ENCODE results near the gene AATF. TPM values are rescaled to one million over a fixed set of nuclear protein-coding genes. Genes with fewer than 3 reads are reported as not detected.

Gene AATF
- total and polyA plus RNA-seq, 2 experiments from 2014 or later: 35.6 to 48.1 TPM

DNA sequence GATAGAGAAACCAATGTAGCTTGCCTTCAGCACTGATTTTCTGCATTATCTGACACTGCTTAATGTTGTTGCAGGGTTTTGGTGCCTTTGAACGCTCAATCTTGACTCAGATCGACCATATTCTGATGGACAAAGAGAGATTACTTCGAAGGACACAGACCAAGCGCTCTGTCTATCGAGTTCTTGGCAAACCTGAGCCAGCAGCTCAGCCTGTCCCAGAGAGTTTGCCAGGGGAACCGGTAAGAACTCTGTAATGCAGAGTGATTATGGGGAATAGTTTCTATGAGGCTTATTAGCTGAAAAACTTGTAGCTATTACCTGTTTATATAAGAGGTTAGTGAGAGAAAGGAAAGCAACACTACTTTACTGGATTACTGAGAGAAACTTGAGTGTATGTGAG, 40.4 kb downstream of the AATF start:
- H3K4me3 ChIP-seq: no peak overlapping the region
- no peak overlapping the region for H2AFZ ChIP-seq
- H3K27ac ChIP-seq: no peak overlapping the region
- 82 to 84% methylated on average over 6 of the region's 6 CpGs for WGBS, 2 experiments (ENCODE audit: low coverage in 1 of 2, low lambda C conversion rate in 2 of 2, missing lambda C conversion rate in 2 of 2)
- in situ Hi-C loops (cut with MboI): no loop called here
- no peaks in the 10 kb centered on the region for H3K9me3 ChIP-seq (ENCODE audit: low read depth)
- H3K79me2 ChIP-seq (ENCODE audit: insufficient read depth): no peaks in the 10 kb centered on the region; the same call in 1 of the 2 replicates
- H3K4me2 ChIP-seq (ENCODE audit: unreplicated experiment): no peak overlapping the region
- peaks cover 4% of the 10 kb centered on the region for H3K4me1 ChIP-seq (ENCODE audit: insufficient read depth)
- peaks cover 28% of the 10 kb centered on the region for H3K36me3 ChIP-seq (ENCODE audit: low read depth)
- no peak for DNase-seq
- no peak for TF ChIP-seq EZH2phosphoT487 (IDR thresholded peaks at IDR 0.05; ENCODE audit: insufficient read depth, low read depth)
- H3F3A ChIP-seq (ENCODE audit: insufficient read depth): peaks cover 8% of the 10 kb centered on the region
- H4K20me1 ChIP-seq (ENCODE audit: insufficient read depth): no peaks in the 10 kb centered on the region
- H3K27me3 ChIP-seq (replicated peaks; ENCODE audit: insufficient read depth): no peaks in the 10 kb centered on the region
- no peak overlapping the region for H3K9ac ChIP-seq
- no peaks in the 10 kb centered on the region for H3K9me2 ChIP-seq (ENCODE audit: insufficient read depth)

DNA sequence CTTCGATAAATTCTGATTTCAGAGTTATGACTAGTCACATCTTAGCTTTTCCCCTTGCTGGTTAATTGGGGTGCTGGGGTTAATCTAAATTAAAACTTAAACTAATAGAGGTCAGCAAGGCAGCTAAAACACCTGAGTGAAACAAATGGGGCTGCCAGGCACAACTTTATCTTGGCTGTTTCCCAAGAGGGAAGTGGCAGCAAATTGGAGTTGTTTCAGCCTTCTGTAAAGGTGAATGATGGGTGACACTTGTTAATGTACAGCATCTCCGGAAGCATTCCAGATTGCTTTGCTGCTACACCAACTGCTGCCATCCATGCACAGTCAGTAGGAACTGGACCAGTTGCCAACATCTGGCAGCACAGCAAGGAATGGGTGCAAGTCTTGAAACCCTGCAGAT, 43.9 kb downstream of the AATF start:
- Histone ChIP-seq H3K9me2 (ENCODE audit: insufficient read depth) (no peaks in the 10 kb centered on the region), H3F3A (ENCODE audit: insufficient read depth) (peaks cover 18% of the 10 kb centered on the region), H2AFZ (no peak overlapping the region), H3K4me1 (ENCODE audit: insufficient read depth) (peaks cover 6% of the 10 kb centered on the region), H3K9me3 (ENCODE audit: low read depth) (no peaks in the 10 kb centered on the region), H3K36me3 (ENCODE audit: low read depth) (peaks cover 51% of the 10 kb centered on the region), H3K79me2 (ENCODE audit: insufficient read depth) (no peaks in the 10 kb centered on the region; the same call in 1 of the 2 replicates), H3K27ac (no peak overlapping the region), H3K4me3 (no peak overlapping the region), H4K20me1 (ENCODE audit: insufficient read depth) (no peaks in the 10 kb centered on the region), H3K27me3 (replicated peaks; ENCODE audit: insufficient read depth) (no peaks in the 10 kb centered on the region), H3K4me2 (ENCODE audit: unreplicated experiment) (no peak overlapping the region), H3K9ac (no peak overlapping the region)
- TF ChIP-seq EZH2phosphoT487 (IDR thresholded peaks at IDR 0.05; ENCODE audit: insufficient read depth, low read depth): no peak
- no peak for TF ChIP-seq EZH2 (IDR thresholded peaks at IDR 0.05; ENCODE audit: insufficient read depth, poor library complexity, severe bottlenecking)
- in situ Hi-C loops (cut with MboI): no loop called here
- WGBS, 2 experiments (ENCODE audit: low coverage in 1 of 2, low lambda C conversion rate in 2 of 2, missing lambda C conversion rate in 2 of 2): 89 to 93% methylated on average over 2 of the region's 2 CpGs
- no peak for DNase-seq

DNA sequence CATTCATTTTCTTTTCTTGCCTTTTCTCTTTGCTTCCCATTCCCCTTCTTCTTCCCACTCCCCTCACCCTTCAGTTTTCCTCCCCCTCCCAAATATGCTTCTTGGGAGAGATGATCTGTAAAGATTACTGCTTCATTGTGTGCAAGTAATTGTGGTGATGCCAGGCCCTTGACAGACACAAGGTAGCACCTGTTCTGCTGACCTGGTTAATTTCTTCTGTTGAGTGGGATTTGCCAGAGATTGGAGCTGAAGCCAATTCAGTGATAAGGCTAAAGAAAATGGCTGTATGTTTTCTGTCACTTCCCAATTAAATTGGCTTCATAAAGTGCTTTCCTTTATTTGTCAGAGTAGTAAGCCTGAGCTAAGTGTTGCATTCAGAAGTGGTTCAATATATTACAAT, 44.5 kb downstream of the AATF start:
- in situ Hi-C loops (cut with MboI): no loop called here
- Histone ChIP-seq H4K20me1 (ENCODE audit: insufficient read depth) (no peaks in the 10 kb centered on the region), H3K4me3 (no peak overlapping the region), H3K79me2 (ENCODE audit: insufficient read depth) (no peaks in the 10 kb centered on the region; the same call in 1 of the 2 replicates), H3K27ac (no peak overlapping the region), H3F3A (ENCODE audit: insufficient read depth) (peaks cover 18% of the 10 kb centered on the region), H2AFZ (no peak overlapping the region), H3K9me3 (ENCODE audit: low read depth) (no peaks in the 10 kb centered on the region), H3K36me3 (ENCODE audit: low read depth) (peaks cover 52% of the 10 kb centered on the region), H3K4me2 (ENCODE audit: unreplicated experiment) (no peak overlapping the region), H3K27me3 (replicated peaks; ENCODE audit: insufficient read depth) (no peaks in the 10 kb centered on the region), H3K9me2 (ENCODE audit: insufficient read depth) (no peaks in the 10 kb centered on the region), H3K4me1 (ENCODE audit: insufficient read depth) (peaks cover 6% of the 10 kb centered on the region), H3K9ac (no peak overlapping the region)
- DNase-seq: no peak
- TF ChIP-seq EZH2 (IDR thresholded peaks at IDR 0.05; ENCODE audit: insufficient read depth, poor library complexity, severe bottlenecking) (no peak), EZH2phosphoT487 (IDR thresholded peaks at IDR 0.05; ENCODE audit: insufficient read depth, low read depth) (no peak)

DNA sequence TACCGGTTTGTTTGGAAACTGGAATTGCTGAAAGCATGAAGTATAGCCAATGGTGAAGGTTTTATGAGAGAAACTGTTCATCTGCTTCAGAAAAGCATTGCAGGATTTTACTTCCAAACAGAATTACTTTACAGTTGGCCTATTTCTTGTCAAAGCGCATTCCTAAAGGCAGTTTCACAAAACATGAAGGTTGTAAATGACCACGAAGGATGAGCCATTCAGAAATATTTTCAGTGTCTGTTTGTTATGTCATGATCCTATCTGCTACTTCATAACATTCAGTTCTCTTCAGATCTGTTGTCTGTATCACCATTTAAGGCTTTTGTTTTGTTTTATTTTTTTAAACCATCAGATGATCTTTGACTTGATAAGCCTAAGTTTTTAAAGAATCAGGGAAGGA, 45.7 kb downstream of the AATF start:
- TF ChIP-seq EZH2phosphoT487 (IDR thresholded peaks at IDR 0.05; ENCODE audit: insufficient read depth, low read depth) (no peak), EZH2 (IDR thresholded peaks at IDR 0.05; ENCODE audit: insufficient read depth, poor library complexity, severe bottlenecking) (no peak)

DNA sequence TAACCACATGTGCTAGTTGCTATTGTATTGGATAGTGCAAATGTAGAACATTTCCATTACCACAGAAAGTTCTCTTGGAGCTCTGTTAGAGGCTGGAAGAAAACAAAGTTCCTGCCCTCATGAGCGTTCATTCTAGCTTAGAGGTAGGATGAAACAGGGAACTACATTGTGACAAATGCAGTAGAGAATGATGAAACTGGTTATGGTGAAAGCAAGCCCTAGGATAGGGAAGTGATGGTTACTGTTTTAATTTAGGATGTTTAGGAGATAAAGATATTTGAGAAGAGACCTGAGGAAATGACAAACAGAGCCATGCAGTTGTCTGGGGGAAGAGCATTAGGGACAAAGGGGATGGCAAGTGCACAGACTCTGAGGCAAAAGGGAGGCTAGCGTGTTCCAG, 50.7 kb downstream of the AATF start:
- Histone ChIP-seq H3K4me1 (ENCODE audit: insufficient read depth) (no peaks in the 10 kb centered on the region), H3K9ac (no peak overlapping the region), H3K36me3 (ENCODE audit: low read depth) (peaks cover 56% of the 10 kb centered on the region), H3K27me3 (replicated peaks; ENCODE audit: insufficient read depth) (no peaks in the 10 kb centered on the region), H2AFZ (no peak overlapping the region), H3K27ac (no peak overlapping the region), H3K9me2 (ENCODE audit: insufficient read depth) (no peaks in the 10 kb centered on the region), H3K4me2 (ENCODE audit: unreplicated experiment) (no peak overlapping the region), H3F3A (ENCODE audit: insufficient read depth) (peaks cover 7% of the 10 kb centered on the region; the same call in 1 of the 2 replicates), H3K4me3 (no peak overlapping the region), H3K79me2 (ENCODE audit: insufficient read depth) (no peaks in the 10 kb centered on the region), H3K9me3 (ENCODE audit: low read depth) (no peaks in the 10 kb centered on the region), H4K20me1 (ENCODE audit: insufficient read depth) (no peaks in the 10 kb centered on the region)
- DNase-seq: no peak
- in situ Hi-C loops (cut with MboI): no loop called here
- TF ChIP-seq EZH2phosphoT487 (IDR thresholded peaks at IDR 0.05; ENCODE audit: insufficient read depth, low read depth): no peak
- 98 to 100% methylated on average over 2 of the region's 2 CpGs for WGBS, 2 experiments (ENCODE audit: low coverage in 1 of 2, low lambda C conversion rate in 2 of 2, missing lambda C conversion rate in 2 of 2)

More for the DNA sequence above, 45.7 kb downstream of the AATF start:
- no peaks in the 10 kb centered on the region for H3K27me3 ChIP-seq (replicated peaks; ENCODE audit: insufficient read depth)
- in situ Hi-C loops (cut with MboI): no loop called here
- no peak overlapping the region for H3K4me2 ChIP-seq (ENCODE audit: unreplicated experiment)
- WGBS, 2 experiments (ENCODE audit: low coverage in 1 of 2, low lambda C conversion rate in 2 of 2, missing lambda C conversion rate in 2 of 2): 68 to 70% methylated on average over 3 of the region's 3 CpGs
- 0 out of 2 replicates have a peak overlapping the region, but pooled peaks have one; percentile 4 for H3K27ac ChIP-seq
- H3K4me1 ChIP-seq (ENCODE audit: insufficient read depth): peaks cover 6% of the 10 kb centered on the region
- DNase-seq: peak; percentile 65
- H3F3A ChIP-seq (ENCODE audit: insufficient read depth): peaks cover 18% of the 10 kb centered on the region
- H4K20me1 ChIP-seq (ENCODE audit: insufficient read depth): no peaks in the 10 kb centered on the region
- no peak overlapping the region for H2AFZ ChIP-seq
- H3K9ac ChIP-seq: no peak overlapping the region
- peaks cover 56% of the 10 kb centered on the region for H3K36me3 ChIP-seq (ENCODE audit: low read depth)
- H3K79me2 ChIP-seq (ENCODE audit: insufficient read depth): no peaks in the 10 kb centered on the region; the same call in 1 of the 2 replicates
- H3K4me3 ChIP-seq: no peak overlapping the region
- H3K9me2 ChIP-seq (ENCODE audit: insufficient read depth): no peaks in the 10 kb centered on the region
- no peaks in the 10 kb centered on the region for H3K9me3 ChIP-seq (ENCODE audit: low read depth)
